K562 (cell line): ENCODE data around the gene RPS15A. TPM values are rescaled to one million over a fixed set of nuclear protein-coding genes. Genes with fewer than 3 reads are reported as not detected.

Experiments
- ARHGAP35 ChIP-seq: fragments of 450-650 bp; IDR thresholded peaks from 2 replicates; pipeline ENCODE4 v1.6.1; 2018; ENCODE audit not compliant: partially characterized antibody
- CC2D1A ChIP-seq: fragments of 450-650 bp; IDR thresholded peaks from 2 replicates; pipeline ENCODE4 v1.6.1; 2017; ENCODE audit warnings: mild to moderate bottlenecking
- DACH1 ChIP-seq: fragments of 450-650 bp; IDR thresholded peaks from 2 replicates; pipeline ENCODE4 v1.6.1; 2018; ENCODE audit not compliant: partially characterized antibody
- KAT7 ChIP-seq: sonication (generic); formaldehyde crosslinking; IDR thresholded peaks from 2 replicates; pipeline ENCODE4 v1.8.0; 2022; ENCODE audit warnings: missing genetic modification reagents, mild to moderate bottlenecking, borderline replicate concordance
- KLF6 ChIP-seq: fragments of 250-450 bp; sonication (Bioruptor Pico); IDR thresholded peaks from 2 replicates; pipeline ENCODE4 v1.4.0; 2020; ENCODE audit warnings: mild to moderate bottlenecking, moderate library complexity, borderline replicate concordance
- MLLT1 ChIP-seq, 2 experiments: fragments of 450-650 bp; IDR thresholded peaks; 2 replicates each; pipeline ENCODE4 v1.6.1; 2016
- NR2C2 ChIP-seq, 2 experiments: fragments of 200-800 bp in 1 of 2; sonication (Bioruptor generic) in 1 of 2; sonication (generic) in 1 of 2; formaldehyde crosslinking in 1 of 2; IDR thresholded peaks; 2 replicates each; pipeline versions ENCODE4 v1.6.1 to v1.8.0; 2016 to 2022; ENCODE audit warnings: mild to moderate bottlenecking in 1 of 2, missing compliant biosample characterization in 1 of 2, missing genetic modification characterization in 1 of 2, missing genetic modification reagents in 1 of 2
- PKNOX1 ChIP-seq: fragments of 450-650 bp; IDR thresholded peaks from 2 replicates; pipeline ENCODE4 v1.6.1; 2016
- POLR2G ChIP-seq: fragments of 200-400 bp; formaldehyde crosslinking; IDR thresholded peaks from 2 replicates; pipeline ENCODE4 v1.6.1; 2017; ENCODE audit warnings: low read depth, mild to moderate bottlenecking, antibody characterized with exemption, low read length, moderate library complexity
- SNAPC5 ChIP-seq: fragments of 250-450 bp; sonication (Bioruptor Pico); IDR thresholded peaks from 2 replicates; pipeline ENCODE4 v1.8.0; 2021; ENCODE audit warnings: moderate library complexity, mild to moderate bottlenecking, inconsistent platforms
- TAF9B ChIP-seq: fragments of 450-650 bp; IDR thresholded peaks from 2 replicates; pipeline ENCODE4 v1.6.1; 2018; ENCODE audit warnings: mild to moderate bottlenecking; ENCODE audit not compliant: partially characterized antibody
- TCF7L2 ChIP-seq: fragments of 150-350 bp; IDR thresholded peaks from 2 replicates; pipeline ENCODE4 v1.6.1; 2016; ENCODE audit warnings: low read depth, mild to moderate bottlenecking, low read length, moderate library complexity
- TFE3 ChIP-seq: fragments of 450-650 bp; formaldehyde crosslinking; IDR thresholded peaks from 2 replicates; pipeline ENCODE4 v1.4.0; 2020; ENCODE audit warnings: mild to moderate bottlenecking, mixed read lengths
- U2AF1 ChIP-seq: fragments of 200-400 bp; formaldehyde crosslinking; optimal IDR thresholded peaks from 2 replicates; pipeline ENCODE3; 2017; ENCODE audit warnings: mild to moderate bottlenecking, low read depth, low read length, moderate library complexity
- U2AF2 ChIP-seq: fragments of 200-400 bp; formaldehyde crosslinking; optimal IDR thresholded peaks from 2 replicates; pipeline ENCODE3; 2017; ENCODE audit warnings: low read depth, mild to moderate bottlenecking, low read length
- YY1 ChIP-seq, 3 experiments: IDR thresholded peaks; 2 replicates each; pipeline ENCODE4 v1.6.1; 2011; ENCODE audit warnings: low read length in 2 of 3, mild to moderate bottlenecking in 2 of 3, moderate library complexity in 2 of 3, borderline replicate concordance in 1 of 3, control low read depth in 1 of 3, low read depth in 1 of 3; ENCODE audit not compliant: insufficient read depth in 3 of 3, insufficient replicate concordance in 2 of 3, control insufficient read depth in 1 of 3, insufficient read length in 1 of 3; ENCODE audit errors: extremely low read depth in 1 of 3
- ZBTB17 ChIP-seq: fragments of 450-650 bp; formaldehyde crosslinking; IDR thresholded peaks from 2 replicates; pipeline ENCODE4 v1.4.0; 2020; ENCODE audit warnings: mild to moderate bottlenecking
- ZNF12 ChIP-seq: sonication (generic); formaldehyde crosslinking; IDR thresholded peaks from 2 replicates; pipeline ENCODE4 v1.4.0; 2020; ENCODE audit warnings: mild to moderate bottlenecking, missing genetic modification reagents
- ZNF232 ChIP-seq: sonication (generic); formaldehyde crosslinking; IDR thresholded peaks from 2 replicates; pipeline ENCODE4 v1.8.0; 2022; ENCODE audit warnings: mild to moderate bottlenecking, missing genetic modification reagents
- ZNF311 ChIP-seq: fragments of 250-450 bp; sonication (Bioruptor Pico); IDR thresholded peaks from 2 replicates; pipeline ENCODE4 v1.4.0; 2020; ENCODE audit warnings: mild to moderate bottlenecking, moderate library complexity
- ZNF316 ChIP-seq: fragments of 450-650 bp; IDR thresholded peaks from 2 replicates; pipeline ENCODE4 v1.6.1; 2016
- ZNF75A ChIP-seq: fragments of 450-650 bp; formaldehyde crosslinking; IDR thresholded peaks from 2 replicates; pipeline ENCODE4 v1.4.0; 2020; ENCODE audit warnings: mild to moderate bottlenecking
- ZNF79 ChIP-seq: fragments of 250-450 bp; sonication (Bioruptor Pico); IDR thresholded peaks from 2 replicates; pipeline ENCODE4 v1.4.0; 2020; ENCODE audit warnings: low read depth, mild to moderate bottlenecking, moderate library complexity
- polyA plus RNA-seq, 8 experiments: library from polyadenylated mRNA; depleted of rRNA in 4 of 8; stranded (reverse) in 5 of 8; unstranded in 3 of 8; fragments of >200 nt; fragmentation: Nextera tagmentation in 2 of 8; fragmentation: Illumina TruSeq in 1 of 8; extraction: Ambion mirVana in 2 of 8; extraction: Trizol in 1 of 8; gene quantifications; 2 replicates each; pipeline versions ENCODE4 v1.2.1 to v1.2.3, GENCODE V29; 2011 to 2014; ENCODE audit warnings: inconsistent platforms in 1 of 8, missing spikeins in 1 of 8
- total RNA-seq, 7 experiments: library from RNA; depleted of rRNA in 6 of 7; stranded (reverse); fragments of >200 nt in 6 of 7; fragmentation: Illumina TruSeq in 2 of 7; extraction: Trizol in 2 of 7; gene quantifications; 2 replicates each; pipeline versions ENCODE4 v1.2.1 to v1.2.3, GENCODE V29; 2011 to 2021; ENCODE audit warnings: low replicate concordance in 1 of 7

RPS15A gene
- total and polyA plus RNA-seq, 9 of the 15 experiments (the other 6 are each of a cell fraction or from before 2014, with no cell fraction given), result 1,397 to 5,474 (median 2,798) TPM

- no peak for TF ChIP-seq SNAPC5 (CRISPR knock-in tag)
- TF ChIP-seq TAF9B, result peak; percentile 99
- peak; percentile 18; the same call in 1 of the 2 replicates for TF ChIP-seq NR2C2 (CRISPR knock-in tag; IDR thresholded peaks at IDR 0.05)
- peak; percentile 53; the same call in 1 of the 2 replicates for TF ChIP-seq NR2C2 (tag; IDR thresholded peaks at IDR 0.05)
- peak; percentile 51; the same call in 1 of the 2 replicates for TF ChIP-seq KLF6 (CRISPR knock-in tag)
- TF ChIP-seq ARHGAP35, result peak; percentile 92
- TF ChIP-seq TFE3 (CRISPR knock-in tag), result no peak
- peak; percentile 49; the same call in 1 of the 2 replicates for TF ChIP-seq ZNF12
- peak; percentile 81 to 96 (median 92) for TF ChIP-seq YY1 (IDR thresholded peaks at IDR 0.05; ENCODE audit: borderline replicate concordance in 1 of 3, control insufficient read depth in 1 of 3, extremely low read depth in 1 of 3, insufficient read depth in 3 of 3, insufficient read length in 1 of 3, insufficient replicate concordance in 2 of 3, low read depth in 1 of 3, low read length in 2 of 3)
- no peak for TF ChIP-seq U2AF2
- no peak for TF ChIP-seq U2AF1
- TF ChIP-seq ZNF232 (CRISPR knock-in tag), result no peak
- peak; percentile 47 for TF ChIP-seq ZNF316
- peak; percentile 99 for TF ChIP-seq ZBTB17 (CRISPR knock-in tag)
- TF ChIP-seq PKNOX1, result peak; percentile 43; the same call in 1 of the 2 replicates
- TF ChIP-seq ZNF311 (CRISPR knock-in tag), result no peak
- no peak for TF ChIP-seq ZNF79
- TF ChIP-seq MLLT1 (IDR thresholded peaks at IDR 0.05), result peak; percentile 33 to 100; a peak in 3 of 4 replicates
- peak; percentile 99 for TF ChIP-seq POLR2G
- peak; percentile 89; the same call in 1 of the 2 replicates for TF ChIP-seq KAT7 (CRISPR knock-in tag)
- TF ChIP-seq TCF7L2, result peak; percentile 22; the same call in 1 of the 2 replicates
- no peak for TF ChIP-seq DACH1
- no peak for TF ChIP-seq ZNF75A (CRISPR knock-in tag)
- TF ChIP-seq CC2D1A, result peak; percentile 44
These were observed at the start of gene RPS15A (continued) for GRCh38 chr16:18789850-18790706.
